ENCODE data around the gene FAM53B.

The FAM53B gene

GRCh38 chr10:124717041-124717757, 27.0 kb downstream of the FAM53B start:
- no peak for TF ChIP-seq ZNF70 (CRISPR knock-in tag; IDR thresholded peaks at IDR 0.05)
- no peak for TF ChIP-seq TCF4 (CRISPR knock-in tag; IDR thresholded peaks at IDR 0.05; ENCODE audit: borderline replicate concordance)
- no peak for TF ChIP-seq TOX (CRISPR knock-in tag; IDR thresholded peaks at IDR 0.05; ENCODE audit: borderline replicate concordance)
- no peak for TF ChIP-seq CREB5 (CRISPR knock-in tag; IDR thresholded peaks at IDR 0.05; ENCODE audit: low read depth)
- TF ChIP-seq TSHZ2 (CRISPR knock-in tag; IDR thresholded peaks at IDR 0.05): no peak
- TF ChIP-seq POU6F1 (CRISPR knock-in tag; IDR thresholded peaks at IDR 0.05; ENCODE audit: borderline replicate concordance, low read depth): no peak
- TF ChIP-seq SNAI2 (CRISPR knock-in tag; IDR thresholded peaks at IDR 0.05): no peak
- TF ChIP-seq PATZ1 (CRISPR knock-in tag; IDR thresholded peaks at IDR 0.05; ENCODE audit: borderline replicate concordance): no peak
- TF ChIP-seq ISL1 (CRISPR knock-in tag; IDR thresholded peaks at IDR 0.05): no peak
- no peak for ATAC-seq

- ATAC-seq: no peak
- no peak for TF ChIP-seq PPARA (CRISPR knock-in tag; IDR thresholded peaks at IDR 0.05; ENCODE audit: borderline replicate concordance)
Measured at GRCh38 chr10:124716369-124716768, 27.8 kb downstream of the FAM53B start.

GRCh38 chr10:124715439-124715838, 28.7 kb downstream of the FAM53B start:
- TF ChIP-seq ZNF8 (CRISPR knock-in tag; IDR thresholded peaks at IDR 0.05) (no peak), ISL1 (CRISPR knock-in tag; IDR thresholded peaks at IDR 0.05) (no peak), RARB (CRISPR knock-in tag; IDR thresholded peaks at IDR 0.05) (no peak), PPARA (CRISPR knock-in tag; IDR thresholded peaks at IDR 0.05; ENCODE audit: borderline replicate concordance) (no peak), CSRNP3 (CRISPR knock-in tag; IDR thresholded peaks at IDR 0.05) (no peak), GLIS3 (CRISPR knock-in tag; IDR thresholded peaks at IDR 0.05) (no peak), ZNF70 (CRISPR knock-in tag; IDR thresholded peaks at IDR 0.05) (no peak), ZC3H10 (CRISPR knock-in tag; IDR thresholded peaks at IDR 0.05) (no peak), POU6F1 (CRISPR knock-in tag; IDR thresholded peaks at IDR 0.05; ENCODE audit: borderline replicate concordance, low read depth) (no peak), CREB5 (CRISPR knock-in tag; IDR thresholded peaks at IDR 0.05; ENCODE audit: low read depth) (no peak), ZNF565 (CRISPR knock-in tag; conservative IDR thresholded peaks at IDR 0.05; ENCODE audit: low read depth) (no peak), ZFP3 (CRISPR knock-in tag; IDR thresholded peaks at IDR 0.05) (no peak), SNAI2 (CRISPR knock-in tag; IDR thresholded peaks at IDR 0.05) (no peak)

More at GRCh38 chr10:124715439-124715838, 28.7 kb downstream of the FAM53B start:
- no peak for ATAC-seq

Measured in SK-N-SH treated with all-trans-retinoic acid at 6 μM for 48 hours (cell line).